H9 (cell line): ENCODE data around the gene ZFP69B. TPM values are rescaled to one million over a fixed set of nuclear protein-coding genes. Genes with fewer than 3 reads are reported as not detected.

Experiments used
- DNase-seq: peaks from one replicate; pipeline ENCODE4 v3.0.0-alpha.2; 2017
- H2AFZ ChIP-seq: one replicate; pipeline ENCODE4 v1.6.1; 2013; ENCODE audit warnings: mild to moderate bottlenecking, low read length, control low read depth, moderate library complexity
- H2AK5ac ChIP-seq: 2 replicates; pipeline ENCODE4 v1.6.1; 2013; ENCODE audit warnings: low read length, control low read depth, mixed read lengths; ENCODE audit not compliant: insufficient read length
- H2BK120ac ChIP-seq: one replicate; pipeline ENCODE4 v1.6.1; 2013; ENCODE audit warnings: low read depth, mild to moderate bottlenecking, low read length, control low read depth, inconsistent platforms; ENCODE audit not compliant: poor library complexity, severe bottlenecking
- H2BK12ac ChIP-seq: 2 replicates; pipeline ENCODE4 v1.6.1; 2013; ENCODE audit warnings: low read length, control low read depth, mixed read lengths, low read depth; ENCODE audit not compliant: insufficient read length
- H2BK15ac ChIP-seq: 2 replicates; pipeline ENCODE4 v1.6.1; 2013; ENCODE audit warnings: low read depth, low read length, control low read depth
- H2BK20ac ChIP-seq: one replicate; pipeline ENCODE4 v1.6.1; 2013; ENCODE audit warnings: low read depth, mild to moderate bottlenecking, low read length, control low read depth, inconsistent platforms; ENCODE audit not compliant: poor library complexity, severe bottlenecking
- H2BK5ac ChIP-seq: 2 replicates; pipeline ENCODE4 v1.6.1; 2013; ENCODE audit warnings: low read length, control low read depth, mixed read lengths; ENCODE audit not compliant: insufficient read length
- H3K14ac ChIP-seq: 2 replicates; pipeline ENCODE4 v1.6.1; 2013; ENCODE audit warnings: low read length, control low read depth; ENCODE audit not compliant: insufficient read depth
- H3K18ac ChIP-seq: 2 replicates; pipeline ENCODE4 v1.6.1; 2013; ENCODE audit warnings: low read depth, mild to moderate bottlenecking, mixed read lengths, low read length, control low read depth; ENCODE audit not compliant: insufficient read length
- H3K23ac ChIP-seq: 2 replicates; pipeline ENCODE4 v1.6.1; 2013; ENCODE audit warnings: low read length, control low read depth, mixed read lengths, low read depth; ENCODE audit not compliant: insufficient read length
- H3K23me2 ChIP-seq: 2 replicates; pipeline ENCODE4 v1.6.1; 2013; ENCODE audit warnings: low read depth, mild to moderate bottlenecking, mixed read lengths, low read length, control low read depth; ENCODE audit not compliant: insufficient read length, poor library complexity, severe bottlenecking
- H3K27ac ChIP-seq: 2 replicates; pipeline ENCODE4 v1.5.1; 2013; ENCODE audit warnings: low read length, control low read depth, mixed read lengths, low read depth; ENCODE audit not compliant: insufficient read length
- H3K27me3 ChIP-seq: 2 replicates; pipeline ENCODE4 v1.6.1; 2013; ENCODE audit warnings: low read length, control low read depth, inconsistent platforms; ENCODE audit not compliant: insufficient read depth
- H3K4ac ChIP-seq: 2 replicates; pipeline ENCODE4 v1.6.1; 2013; ENCODE audit warnings: low read depth, mild to moderate bottlenecking, control low read depth, inconsistent platforms, low read length, moderate library complexity
- H3K4me1 ChIP-seq: 2 replicates; pipeline ENCODE4 v1.6.1; 2013; ENCODE audit warnings: low read length, control low read depth, inconsistent platforms; ENCODE audit not compliant: insufficient read depth
- H3K4me2 ChIP-seq: 2 replicates; pipeline ENCODE4 v1.6.1; 2013; ENCODE audit warnings: low read length, control low read depth, mixed read lengths; ENCODE audit not compliant: insufficient read length, insufficient read depth
- H3K56ac ChIP-seq: 2 replicates; pipeline ENCODE4 v1.6.1; 2013; ENCODE audit warnings: low read depth, mild to moderate bottlenecking, mixed read lengths, low read length, control low read depth; ENCODE audit not compliant: insufficient read length
- H3K79me1 ChIP-seq: 2 replicates; pipeline ENCODE4 v1.6.1; 2013; ENCODE audit warnings: low read depth, mild to moderate bottlenecking, moderate library complexity, low read length, control low read depth, inconsistent platforms; ENCODE audit not compliant: insufficient read depth, poor library complexity, severe bottlenecking
- H3K79me2 ChIP-seq: 2 replicates; pipeline ENCODE4 v1.6.1; 2013; ENCODE audit warnings: low read length, control low read depth, inconsistent platforms; ENCODE audit not compliant: insufficient read depth
- H3K9ac ChIP-seq: 2 replicates; pipeline ENCODE4 v1.6.1; 2013; ENCODE audit warnings: low read length, control low read depth, mixed read lengths; ENCODE audit not compliant: insufficient read length; ENCODE audit errors: extremely low read depth
- H3K9me3 ChIP-seq: one replicate; pipeline ENCODE4 v1.6.1; 2013; ENCODE audit warnings: low read depth, low read length, inconsistent platforms; ENCODE audit not compliant: control insufficient read depth
- H3T11ph ChIP-seq: one replicate; pipeline ENCODE4 v1.6.1; 2013; ENCODE audit warnings: mild to moderate bottlenecking, low read length, control low read depth, inconsistent platforms
- H4K20me1 ChIP-seq: one replicate; pipeline ENCODE4 v1.6.1; 2013; ENCODE audit not compliant: control insufficient read depth, insufficient read length, insufficient read depth
- H4K5ac ChIP-seq: 2 replicates; pipeline ENCODE4 v1.6.1; 2013; ENCODE audit warnings: low read depth, mild to moderate bottlenecking, mixed read lengths, low read length, control low read depth; ENCODE audit not compliant: insufficient read length
- H4K8ac ChIP-seq: replicated peaks from 2 replicates; pipeline ENCODE4 v1.6.1; 2013; ENCODE audit warnings: low read length, control low read depth, mixed read lengths, low read depth; ENCODE audit not compliant: insufficient read length
- H4K91ac ChIP-seq: 2 replicates; pipeline ENCODE4 v1.6.1; 2013; ENCODE audit warnings: low read depth, mild to moderate bottlenecking, moderate library complexity, mixed read lengths, low read length, control low read depth; ENCODE audit not compliant: insufficient read length
- H3K27ac Mint-ChIP-seq, 3 experiments: 2 replicates in 2 of 3; 3 replicates in 1 of 3; pipeline ENCODE4 v1.8.0; 2020 to 2021; ENCODE audit warnings: mixed read lengths in 3 of 3, mild to moderate bottlenecking in 1 of 3, moderate library complexity in 1 of 3
- H3K27me3 Mint-ChIP-seq: 2 replicates; pipeline ENCODE4 v1.8.0; 2021; ENCODE audit warnings: low read depth, mild to moderate bottlenecking, moderate library complexity, mixed read lengths
- H3K36me3 Mint-ChIP-seq, 3 experiments: 2 replicates in 2 of 3; 3 replicates in 1 of 3; pipeline ENCODE4 v1.8.0; 2020 to 2021; ENCODE audit warnings: low read depth in 3 of 3, mixed read lengths in 3 of 3; ENCODE audit not compliant: insufficient read depth in 1 of 3
- H3K4me1 Mint-ChIP-seq, 2 experiments: 2 replicates each; pipeline ENCODE4 v1.8.0; 2020; ENCODE audit warnings: mixed read lengths in 2 of 2
- H3K4me3 Mint-ChIP-seq, 2 experiments: 2 replicates in 1 of 2; 3 replicates in 1 of 2; pipeline ENCODE4 v1.8.0; 2020 to 2021; ENCODE audit warnings: mild to moderate bottlenecking in 2 of 2, mixed read lengths in 2 of 2, moderate library complexity in 1 of 2
- H3K9me3 Mint-ChIP-seq, 2 experiments: 2 replicates in 1 of 2; 3 replicates in 1 of 2; pipeline ENCODE4 v1.8.0; 2020; ENCODE audit warnings: mild to moderate bottlenecking in 2 of 2, mixed read lengths in 2 of 2, moderate library complexity in 1 of 2
- CTCF ChIP-seq: fragments of 200-600 bp; sonication (generic); conservative IDR thresholded peaks from 3 replicates; pipeline ENCODE4 v1.8.0; 2021; ENCODE audit warnings: antibody characterized with exemption, mild to moderate bottlenecking
- WGBS: extraction: QIAGEN DNeasy Blood & Tissue Kit; methylation state at CpG from one replicate; pipeline ENCODE4 v1.1.7; 2013; ENCODE audit warnings: missing lambda C conversion rate, low lambda C conversion rate, mixed read lengths; ENCODE audit not compliant: insufficient read length; ENCODE audit errors: extremely low coverage; 5-methylcytosine and 5-hydroxymethylcytosine counted together
- total RNA-seq: library from RNA; stranded (reverse); gene quantifications from 2 replicates; pipeline ENCODE4 v1.2.1, GENCODE V29; 2021

ZFP69B gene
- total RNA-seq, 1 experiment from 2014 or later: 16.2 TPM

GRCh38 chr1:40435471-40435870, 14.8 kb upstream of the ZFP69B start:
- no peak overlapping the region for H2BK5ac ChIP-seq
- H4K8ac ChIP-seq: no peak overlapping the region
- H2BK15ac ChIP-seq: no peak overlapping the region
- H3K23ac ChIP-seq: no peak overlapping the region
- no peaks in the 10 kb centered on the region for H4K20me1 ChIP-seq
- H2AFZ ChIP-seq: no peak overlapping the region
- no peak overlapping the region for H4K5ac ChIP-seq
- no peak for TF ChIP-seq CTCF
- H3K14ac ChIP-seq: no peak overlapping the region
- no peak overlapping the region for H4K91ac ChIP-seq
- H2BK120ac ChIP-seq: no peak overlapping the region
- no peak overlapping the region for H3K56ac ChIP-seq
- H3K4me1 ChIP-seq: no peaks in the 10 kb centered on the region
- no peaks in the 10 kb centered on the region for H3K27me3 ChIP-seq
- H3K4ac ChIP-seq: no peak overlapping the region
- 0 out of 2 replicates have a peak, but pooled peaks cover 2% of the 10 kb centered on the region for H3K27me3 Mint-ChIP-seq
- no peak overlapping the region for H3K27ac Mint-ChIP-seq
- no peak for DNase-seq
- H2BK20ac ChIP-seq: no peak overlapping the region
- H3K23me2 ChIP-seq: no peaks in the 10 kb centered on the region
- H2AK5ac ChIP-seq: no peak overlapping the region
- no peak overlapping the region for H3K18ac ChIP-seq
- H3K36me3 Mint-ChIP-seq: no peaks in the 10 kb centered on the region
- H3K9ac ChIP-seq: no peak overlapping the region
- H3K27ac ChIP-seq: no peak overlapping the region
- H3K79me2 ChIP-seq: no peaks in the 10 kb centered on the region
- H3K4me3 Mint-ChIP-seq: no peak overlapping the region
- WGBS: no CpG with 5 or more reads among the region's 5 CpGs
- H2BK12ac ChIP-seq: no peak overlapping the region
- no peaks in the 10 kb centered on the region for H3K9me3 Mint-ChIP-seq
- no peaks in the 10 kb centered on the region for H3K79me1 ChIP-seq
- H3K4me1 Mint-ChIP-seq: no peaks in the 10 kb centered on the region
- no peaks in the 10 kb centered on the region for H3K9me3 ChIP-seq
- no peak overlapping the region for H3T11ph ChIP-seq
- no peak overlapping the region for H3K4me2 ChIP-seq
